Liver (tissue), 9 donors: ENCODE measurements around the gene GABRR1. TPM values are rescaled to one million over a fixed set of nuclear protein-coding genes. Genes with fewer than 3 reads are reported as not detected.

Experiments used
- DNase-seq: peaks from one replicate; pipeline ENCODE4 v3.0.0-alpha.2; 2017; ENCODE audit warnings: low spot score
- H3K27ac ChIP-seq, 2 donors: one replicate each; pipeline ENCODE4 v1.7.0; 2013; ENCODE audit warnings: inconsistent platforms in 2 of 2, low read length in 2 of 2, control low read depth in 1 of 2, low read depth in 1 of 2, mild to moderate bottlenecking in 1 of 2
- H3K27me3 ChIP-seq, 4 donors: one replicate each; pipeline versions ENCODE4 v1.6.1 to v1.7.0; 2013; ENCODE audit warnings: low read length in 3 of 4, inconsistent platforms in 1 of 4, mild to moderate bottlenecking in 1 of 4, moderate library complexity in 1 of 4; ENCODE audit not compliant: control insufficient read depth in 4 of 4, insufficient read depth in 4 of 4
- H3K36me3 ChIP-seq, 4 donors: one replicate each; pipeline versions ENCODE4 v1.6.1 to v1.7.0; 2013; ENCODE audit warnings: low read length in 3 of 4, mild to moderate bottlenecking in 3 of 4, low read depth in 1 of 4, moderate library complexity in 1 of 4; ENCODE audit not compliant: control insufficient read depth in 4 of 4, insufficient read depth in 3 of 4
- H3K4me1 ChIP-seq, 4 donors: one replicate each; pipeline versions ENCODE4 v1.6.1 to v1.7.0; 2013; ENCODE audit warnings: low read length in 3 of 4, mild to moderate bottlenecking in 3 of 4, moderate library complexity in 1 of 4; ENCODE audit not compliant: control insufficient read depth in 4 of 4, insufficient read depth in 4 of 4
- H3K4me3 ChIP-seq, 3 donors: one replicate each; pipeline versions ENCODE4 v1.6.1 to v1.7.0; 2013; ENCODE audit warnings: low read length in 3 of 3, control low read depth in 1 of 3, low read depth in 1 of 3, mild to moderate bottlenecking in 1 of 3
- H3K9ac ChIP-seq, 2 donors: one replicate each; pipeline ENCODE4 v1.7.0; 2013; ENCODE audit warnings: low read length in 2 of 2, mild to moderate bottlenecking in 2 of 2, moderate library complexity in 2 of 2, control low read depth in 1 of 2, low read depth in 1 of 2
- H3K9me3 ChIP-seq, 4 donors: one replicate each; pipeline versions ENCODE4 v1.6.1 to v1.7.0; 2013; ENCODE audit warnings: low read length in 3 of 4; ENCODE audit not compliant: control insufficient read depth in 4 of 4
- EGR1 ChIP-seq, 2 donors: IDR thresholded peaks; 2 replicates each; pipeline ENCODE4 v1.6.1; 2016 to 2018; ENCODE audit warnings: antibody characterized with exemption in 2 of 2, low read depth in 2 of 2
- FOXA1 ChIP-seq: IDR thresholded peaks from 2 replicates; pipeline ENCODE4 v1.6.1; 2016; ENCODE audit warnings: antibody characterized with exemption
- FOXA2 ChIP-seq: IDR thresholded peaks from 2 replicates; pipeline ENCODE4 v1.6.1; 2016; ENCODE audit warnings: antibody characterized with exemption
- GABPA ChIP-seq, 2 donors: IDR thresholded peaks in 1 of 2; conservative IDR thresholded peaks in 1 of 2; 2 replicates each; pipeline ENCODE4 v1.6.1; 2016; ENCODE audit warnings: antibody characterized with exemption in 2 of 2, mild to moderate bottlenecking in 1 of 2, moderate library complexity in 1 of 2
- HNF4A ChIP-seq, 2 donors: conservative IDR thresholded peaks; 2 replicates each; pipeline ENCODE4 v1.6.1; 2016; ENCODE audit warnings: antibody characterized with exemption in 2 of 2, mild to moderate bottlenecking in 2 of 2
- HNF4G ChIP-seq: IDR thresholded peaks from 2 replicates; pipeline ENCODE4 v1.6.1; 2016; ENCODE audit warnings: antibody characterized with exemption
- JUND ChIP-seq, 2 donors: IDR thresholded peaks; 2 replicates each; pipeline ENCODE4 v1.6.1; 2016; ENCODE audit warnings: antibody characterized with exemption in 2 of 2
- NR2F2 ChIP-seq: IDR thresholded peaks from 2 replicates; pipeline ENCODE4 v1.6.1; 2016; ENCODE audit warnings: antibody characterized with exemption
- RAD21 ChIP-seq, 2 donors: IDR thresholded peaks; 2 replicates each; pipeline ENCODE4 v1.6.1; 2016; ENCODE audit warnings: antibody characterized with exemption in 2 of 2, mild to moderate bottlenecking in 2 of 2
- REST ChIP-seq: IDR thresholded peaks from 2 replicates; pipeline ENCODE4 v1.6.1; 2016; ENCODE audit warnings: antibody characterized with exemption, mild to moderate bottlenecking
- RXRA ChIP-seq, 2 donors: IDR thresholded peaks; 2 replicates each; pipeline ENCODE4 v1.6.1; 2017 to 2018; ENCODE audit warnings: antibody characterized with exemption in 2 of 2, mild to moderate bottlenecking in 1 of 2
- SP1 ChIP-seq: IDR thresholded peaks from 2 replicates; pipeline ENCODE4 v1.6.1; 2018; ENCODE audit warnings: antibody characterized with exemption, mild to moderate bottlenecking
- TAF1 ChIP-seq: conservative IDR thresholded peaks from 2 replicates; pipeline ENCODE4 v1.6.1; 2016; ENCODE audit warnings: antibody characterized with exemption, mild to moderate bottlenecking
- YY1 ChIP-seq: IDR thresholded peaks from 2 replicates; pipeline ENCODE4 v1.6.1; 2016; ENCODE audit warnings: antibody characterized with exemption, mild to moderate bottlenecking
- ZBTB33 ChIP-seq: IDR thresholded peaks from 2 replicates; pipeline ENCODE4 v1.6.1; 2016; ENCODE audit warnings: antibody characterized with exemption
- WGBS: extraction: QIAGEN DNeasy Blood & Tissue Kit; methylation state at CpG from one replicate; pipeline ENCODE4 v1.1.7; 2013; 5-methylcytosine and 5-hydroxymethylcytosine counted together
- polyA plus RNA-seq, 2 donors: library from polyadenylated mRNA; stranded (reverse) in 1 of 2; unstranded in 1 of 2; fragments of 200-250 nt in 1 of 2; fragments of >200 nt in 1 of 2; fragmentation: Nextera tagmentation in 1 of 2; extraction: Ambion mirVana in 1 of 2; gene quantifications; one replicate each; pipeline versions ENCODE4 v1.2.1 to v1.2.3, GENCODE V29; 2013 to 2015
- total RNA-seq, 2 donors: library from RNA; depleted of rRNA; stranded (reverse); fragments of >200 nt; gene quantifications; one replicate each; pipeline ENCODE4 v1.2.3, GENCODE V29; 2014
- TF ChIP-seq, protein P1 (sequence below): fragments of 150-350 bp; IDR thresholded peaks from 2 replicates; pipeline ENCODE4 v1.5.1; 2017; ENCODE audit warnings: improper control_type of control experiment, low read depth, low read length; ENCODE audit not compliant: missing input control
- TF ChIP-seq, protein P2 (sequence below): IDR thresholded peaks from 2 replicates; pipeline ENCODE4 v1.6.1; 2016; ENCODE audit warnings: antibody characterized with exemption
- TF ChIP-seq, protein P3 (sequence below): IDR thresholded peaks from 2 replicates; pipeline ENCODE4 v1.6.1; 2016; ENCODE audit warnings: antibody characterized with exemption
- donor health status: healthy.
- donor health status: healthy.
- donor health status: healthy.
- donor health status: healthy.
- donor health status: healthy.

GABRR1 gene
- total and polyA plus RNA-seq, 4 donors = not detected

DNA sequence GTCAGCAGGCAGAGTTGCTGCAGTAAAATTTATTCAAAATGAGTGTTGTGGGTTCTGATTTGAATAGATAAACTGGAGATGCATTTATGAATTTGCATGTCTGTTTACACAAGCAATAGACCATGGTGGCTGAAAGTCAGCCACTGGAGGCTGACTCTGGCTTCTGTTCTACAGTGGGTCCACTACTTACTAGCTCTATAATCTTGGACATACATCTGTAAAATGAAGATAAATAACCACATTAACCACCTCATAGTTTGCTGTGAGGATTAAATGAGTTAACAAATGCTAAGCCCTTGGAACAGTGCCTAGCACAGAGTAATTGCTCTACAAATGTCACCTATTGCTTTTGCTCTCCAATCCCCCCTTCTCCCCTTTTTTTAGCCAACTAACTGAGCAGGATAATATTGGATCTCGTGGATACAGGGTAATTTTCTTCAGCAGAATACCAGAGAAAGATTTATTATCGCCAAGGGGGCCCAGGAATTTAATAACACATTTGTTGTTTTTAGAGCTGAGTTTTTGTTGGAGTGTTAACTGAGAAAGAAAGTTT lies 72.7 kb downstream of the GABRR1 start:
- Histone ChIP-seq H3K9me3 (no peaks in the 10 kb centered on the region), H3K27ac (no peak overlapping the region), H3K9ac (no peak overlapping the region), H3K27me3 (no peaks in the 10 kb centered on the region), H3K4me1 (peaks cover 9 to 27% (median 16%) of the 10 kb centered on the region in 4 donors), H3K4me3 (no peak overlapping the region), H3K36me3 (no peaks in the 10 kb centered on the region)
- WGBS = 87% methylated on average over 2 of the region's 2 CpGs
- TF ChIP-seq HNF4A (conservative IDR thresholded peaks at IDR 0.05) (no peak), TAF1 (no peak), ZBTB33 (no peak), YY1 (no peak), JUND (IDR thresholded peaks at IDR 0.05) (no peak), REST (no peak), SP1 (no peak), FOXA1 (no peak), FOXA2 (no peak), RAD21 (IDR thresholded peaks at IDR 0.05) (no peak), HNF4G (no peak), GABPA (IDR thresholded peaks at IDR 0.05 in 1 of 2, conservative IDR thresholded peaks at IDR 0.05 in 1 of 2) (no peak), NR2F2 (no peak), RXRA (IDR thresholded peaks at IDR 0.05) (no peak), EGR1 (IDR thresholded peaks at IDR 0.05; ENCODE audit: low read depth in 2 of 2) (no peak)
- TF ChIP-seq, protein P1, sequence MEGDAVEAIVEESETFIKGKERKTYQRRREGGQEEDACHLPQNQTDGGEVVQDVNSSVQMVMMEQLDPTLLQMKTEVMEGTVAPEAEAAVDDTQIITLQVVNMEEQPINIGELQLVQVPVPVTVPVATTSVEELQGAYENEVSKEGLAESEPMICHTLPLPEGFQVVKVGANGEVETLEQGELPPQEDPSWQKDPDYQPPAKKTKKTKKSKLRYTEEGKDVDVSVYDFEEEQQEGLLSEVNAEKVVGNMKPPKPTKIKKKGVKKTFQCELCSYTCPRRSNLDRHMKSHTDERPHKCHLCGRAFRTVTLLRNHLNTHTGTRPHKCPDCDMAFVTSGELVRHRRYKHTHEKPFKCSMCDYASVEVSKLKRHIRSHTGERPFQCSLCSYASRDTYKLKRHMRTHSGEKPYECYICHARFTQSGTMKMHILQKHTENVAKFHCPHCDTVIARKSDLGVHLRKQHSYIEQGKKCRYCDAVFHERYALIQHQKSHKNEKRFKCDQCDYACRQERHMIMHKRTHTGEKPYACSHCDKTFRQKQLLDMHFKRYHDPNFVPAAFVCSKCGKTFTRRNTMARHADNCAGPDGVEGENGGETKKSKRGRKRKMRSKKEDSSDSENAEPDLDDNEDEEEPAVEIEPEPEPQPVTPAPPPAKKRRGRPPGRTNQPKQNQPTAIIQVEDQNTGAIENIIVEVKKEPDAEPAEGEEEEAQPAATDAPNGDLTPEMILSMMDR = no peak
- TF ChIP-seq, protein P2, sequence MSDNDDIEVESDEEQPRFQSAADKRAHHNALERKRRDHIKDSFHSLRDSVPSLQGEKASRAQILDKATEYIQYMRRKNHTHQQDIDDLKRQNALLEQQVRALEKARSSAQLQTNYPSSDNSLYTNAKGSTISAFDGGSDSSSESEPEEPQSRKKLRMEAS = no peak
- TF ChIP-seq, protein P3, sequence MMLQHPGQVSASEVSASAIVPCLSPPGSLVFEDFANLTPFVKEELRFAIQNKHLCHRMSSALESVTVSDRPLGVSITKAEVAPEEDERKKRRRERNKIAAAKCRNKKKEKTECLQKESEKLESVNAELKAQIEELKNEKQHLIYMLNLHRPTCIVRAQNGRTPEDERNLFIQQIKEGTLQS = no peak
- no peak for DNase-seq
